ENCODE data around the gene FNTB.
A peak's percentile ranks its signal among the peaks of the same experiment; 100 is the strongest.

The FNTB gene, protein sequence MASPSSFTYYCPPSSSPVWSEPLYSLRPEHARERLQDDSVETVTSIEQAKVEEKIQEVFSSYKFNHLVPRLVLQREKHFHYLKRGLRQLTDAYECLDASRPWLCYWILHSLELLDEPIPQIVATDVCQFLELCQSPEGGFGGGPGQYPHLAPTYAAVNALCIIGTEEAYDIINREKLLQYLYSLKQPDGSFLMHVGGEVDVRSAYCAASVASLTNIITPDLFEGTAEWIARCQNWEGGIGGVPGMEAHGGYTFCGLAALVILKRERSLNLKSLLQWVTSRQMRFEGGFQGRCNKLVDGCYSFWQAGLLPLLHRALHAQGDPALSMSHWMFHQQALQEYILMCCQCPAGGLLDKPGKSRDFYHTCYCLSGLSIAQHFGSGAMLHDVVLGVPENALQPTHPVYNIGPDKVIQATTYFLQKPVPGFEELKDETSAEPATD

DNA sequence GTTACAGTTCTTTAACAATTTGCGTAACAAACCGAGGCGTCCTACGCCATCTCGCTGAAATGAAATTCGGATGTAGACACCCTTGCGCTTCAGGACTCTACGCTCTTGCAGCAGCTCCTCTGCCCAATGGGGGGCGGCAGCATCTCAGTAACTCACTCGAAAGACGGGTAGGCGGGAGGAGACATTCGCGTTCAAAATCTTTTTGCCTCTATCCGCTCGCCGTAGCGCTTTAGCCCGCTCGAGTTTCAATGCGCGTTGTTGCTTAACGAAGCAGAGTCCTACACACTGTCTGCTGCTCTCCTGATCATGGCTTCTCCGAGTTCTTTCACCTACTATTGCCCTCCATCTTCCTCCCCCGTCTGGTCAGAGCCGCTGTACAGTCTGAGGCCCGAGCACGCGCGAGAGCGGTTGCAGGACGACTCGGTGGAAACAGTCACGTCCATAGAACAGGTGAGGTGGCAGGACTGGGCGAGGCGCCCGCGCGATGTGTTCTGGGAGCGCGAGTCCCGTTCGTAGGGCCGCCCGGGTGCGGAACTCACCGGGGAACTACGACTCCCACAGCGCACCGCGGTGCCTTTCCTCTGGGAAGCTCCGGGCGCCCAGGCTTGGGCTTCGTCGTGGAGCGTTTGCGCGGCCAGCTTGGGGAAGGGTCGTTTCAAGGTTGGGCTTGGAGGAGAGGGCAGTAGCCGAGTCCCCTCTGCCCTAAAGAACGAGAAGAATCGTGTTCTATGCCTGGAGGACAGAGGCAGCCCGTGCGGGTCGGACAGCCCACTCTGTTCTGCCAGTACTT lies at the start of gene FNTB:
TSS of gene FNTB (plus strand) at position 248 of the 790 bp plus-strand sequence. CDS start at position 307, 59 bp downstream.
- peak; percentile 89 for DNase-seq (ENCODE audit: low read depth)

GRCh38 chr14:64937171-64937820 lies 49.4 kb upstream of the FNTB start:
- no peak for DNase-seq (ENCODE audit: low read depth)

DNA sequence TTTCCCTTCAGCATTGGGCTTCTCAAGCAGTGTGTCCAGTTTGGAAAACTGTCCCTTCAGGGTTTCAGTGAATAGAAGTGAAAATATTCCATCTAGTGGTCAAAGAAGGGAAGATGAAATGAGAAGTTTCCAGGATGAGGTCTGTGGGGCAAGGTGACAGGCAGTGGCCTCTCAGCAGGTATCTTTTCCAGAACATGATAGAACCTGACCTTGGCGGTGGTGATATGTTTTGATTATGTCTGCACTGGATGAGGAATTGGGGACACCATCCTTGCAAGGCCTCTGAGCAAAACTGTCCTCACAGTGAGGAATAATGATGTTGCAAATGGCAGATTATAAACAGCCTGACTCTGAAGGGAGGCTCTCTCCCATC lies 48.9 kb upstream of the FNTB start:
- no peak for DNase-seq (ENCODE audit: low read depth)

DNA sequence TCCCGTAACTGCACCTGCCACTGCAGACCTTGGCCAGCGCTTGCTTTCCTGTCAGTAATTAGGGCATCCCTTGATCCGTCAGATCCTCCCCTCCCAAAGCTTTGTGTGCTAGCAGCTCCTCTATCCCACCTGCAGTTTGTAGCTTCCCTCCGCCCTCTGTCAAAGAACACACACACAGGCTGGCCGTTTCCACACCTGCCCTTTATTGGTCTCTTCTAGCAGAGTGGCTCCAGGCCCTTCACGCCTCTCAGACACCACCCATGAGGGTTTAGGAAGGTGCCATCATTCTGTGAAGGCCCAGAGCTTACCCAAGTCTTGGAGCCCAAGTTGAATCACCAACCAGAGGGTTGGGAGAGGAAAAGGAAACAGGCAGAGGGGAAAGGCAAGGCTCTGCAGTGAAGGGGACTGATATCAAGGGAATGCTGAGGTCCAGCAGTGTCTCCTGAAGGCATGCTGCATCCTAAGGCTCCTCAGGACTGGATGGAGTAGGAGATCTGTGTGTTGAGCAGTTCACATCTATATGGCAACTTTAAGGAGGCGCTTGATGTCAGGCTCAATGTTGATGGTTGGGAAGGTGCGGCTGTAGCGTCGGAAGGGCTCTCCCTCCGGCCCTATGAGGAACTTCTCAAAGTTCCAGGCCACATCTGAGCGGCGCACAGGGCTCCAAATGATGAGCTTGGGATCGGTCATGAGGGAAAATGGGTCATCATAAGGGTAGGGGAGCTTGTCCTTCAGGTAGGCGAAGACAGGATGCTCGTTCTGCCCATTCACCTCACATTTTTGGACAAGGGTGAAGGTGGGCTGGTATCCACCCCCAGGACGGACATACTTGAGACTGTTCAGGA lies 47.5 kb upstream of the FNTB start:
- DNase-seq (ENCODE audit: low read depth), result no peak

DNA sequence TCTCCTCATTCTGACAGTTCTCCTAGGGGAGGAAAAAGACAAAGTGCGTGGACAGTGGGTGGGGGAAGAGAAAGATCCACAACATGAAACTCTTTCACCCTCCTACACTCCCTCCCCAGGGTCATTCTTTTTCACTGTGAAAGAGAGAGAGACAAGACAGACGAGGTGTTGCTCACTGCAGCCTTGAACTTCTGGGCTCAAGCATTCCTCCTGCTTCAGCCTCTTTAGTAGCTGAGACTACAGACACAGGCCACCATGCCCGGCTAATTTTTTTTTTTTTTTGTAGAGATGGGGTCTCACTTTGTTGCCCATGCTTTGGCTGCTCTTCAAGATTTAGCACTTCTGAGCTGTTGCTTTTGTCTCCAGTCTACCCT lies 46.9 kb upstream of the FNTB start:
- no peak for DNase-seq (ENCODE audit: low read depth)

GRCh38 chr14:64940336-64940910 lies 46.3 kb upstream of the FNTB start:
- no peak for DNase-seq (ENCODE audit: low read depth)

DNA sequence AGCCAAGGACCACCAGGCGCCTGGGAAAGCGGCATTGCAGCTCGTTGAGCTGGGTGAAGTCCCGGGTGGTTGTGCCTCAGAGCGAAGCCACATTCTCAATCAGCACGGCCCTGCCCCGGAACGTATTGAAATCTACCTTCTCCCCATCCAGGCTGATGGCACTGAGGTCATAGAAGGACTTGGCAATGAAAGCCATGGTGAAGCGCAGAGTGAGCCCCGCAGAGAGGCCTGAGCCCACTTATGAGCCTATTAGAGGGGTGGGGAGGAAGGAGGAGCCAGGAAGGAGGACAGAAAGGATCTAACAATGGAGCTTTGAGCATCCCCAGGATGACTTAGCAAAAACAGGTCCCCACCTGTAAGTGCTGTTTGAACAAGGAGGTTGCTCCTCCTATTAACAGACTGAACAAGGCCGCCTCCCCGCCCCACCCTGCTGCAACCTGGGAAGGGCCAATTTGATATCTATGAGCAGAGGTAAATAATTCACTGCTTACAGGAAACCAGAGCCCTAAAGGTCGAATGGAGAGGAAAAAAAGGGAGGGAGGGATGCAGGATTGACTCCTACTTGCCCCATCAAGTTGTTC lies 44.1 kb upstream of the FNTB start, which contains the start of gene GPX2:
TSS of gene GPX2 (minus strand) at position 215 of the 581 bp plus-strand sequence. CDS start at position 196, 19 bp downstream.
- no peak for DNase-seq (ENCODE audit: low read depth)

DNA sequence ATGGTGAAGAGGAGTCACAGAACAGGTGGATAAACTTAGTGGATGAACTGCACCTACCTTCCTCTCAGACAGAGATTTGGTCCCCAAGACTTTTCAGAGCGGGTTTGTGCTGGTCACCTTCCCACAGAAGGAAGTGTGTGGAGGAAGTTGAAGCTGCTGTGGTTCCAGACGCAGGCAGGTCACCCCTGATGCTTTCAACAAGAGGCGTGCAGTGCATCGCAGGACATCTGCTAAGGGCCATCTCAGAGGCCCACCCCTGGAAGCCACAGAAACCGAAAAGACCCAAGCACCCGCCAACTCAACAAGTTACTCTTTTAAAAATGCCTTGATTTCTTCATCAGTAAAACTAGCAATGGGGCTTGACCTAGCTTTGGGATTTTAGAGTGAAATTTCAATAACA lies 43.1 kb upstream of the FNTB start:
- DNase-seq (ENCODE audit: low read depth), result no peak

GRCh38 chr14:64944041-64944440 lies 42.7 kb upstream of the FNTB start:
- no peak for DNase-seq (ENCODE audit: low read depth)

DNA sequence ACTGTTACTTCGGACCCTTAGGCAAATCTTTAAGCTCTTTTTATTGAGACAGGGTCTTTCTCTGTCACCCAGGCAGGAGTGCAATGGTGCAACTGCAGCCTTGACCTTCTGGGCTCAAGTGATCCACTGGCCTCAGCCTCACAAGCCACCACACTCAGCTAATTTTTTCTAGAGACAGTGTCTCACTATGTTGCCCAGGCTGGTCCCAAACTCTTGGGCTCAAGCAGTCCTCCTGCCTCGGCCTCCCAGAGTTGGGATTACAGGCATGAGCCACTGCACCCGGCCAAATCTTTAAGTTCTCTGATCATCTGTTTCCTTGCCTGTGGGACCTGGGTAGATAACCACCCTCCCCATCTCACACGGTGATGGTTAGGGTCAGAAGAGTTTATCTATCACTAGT lies 41.8 kb upstream of the FNTB start:
- DNase-seq (ENCODE audit: low read depth), result no peak

- no peak for DNase-seq (ENCODE audit: low read depth)
Observed at GRCh38 chr14:64945431-64946178, 41.1 kb upstream of the FNTB start.

DNA sequence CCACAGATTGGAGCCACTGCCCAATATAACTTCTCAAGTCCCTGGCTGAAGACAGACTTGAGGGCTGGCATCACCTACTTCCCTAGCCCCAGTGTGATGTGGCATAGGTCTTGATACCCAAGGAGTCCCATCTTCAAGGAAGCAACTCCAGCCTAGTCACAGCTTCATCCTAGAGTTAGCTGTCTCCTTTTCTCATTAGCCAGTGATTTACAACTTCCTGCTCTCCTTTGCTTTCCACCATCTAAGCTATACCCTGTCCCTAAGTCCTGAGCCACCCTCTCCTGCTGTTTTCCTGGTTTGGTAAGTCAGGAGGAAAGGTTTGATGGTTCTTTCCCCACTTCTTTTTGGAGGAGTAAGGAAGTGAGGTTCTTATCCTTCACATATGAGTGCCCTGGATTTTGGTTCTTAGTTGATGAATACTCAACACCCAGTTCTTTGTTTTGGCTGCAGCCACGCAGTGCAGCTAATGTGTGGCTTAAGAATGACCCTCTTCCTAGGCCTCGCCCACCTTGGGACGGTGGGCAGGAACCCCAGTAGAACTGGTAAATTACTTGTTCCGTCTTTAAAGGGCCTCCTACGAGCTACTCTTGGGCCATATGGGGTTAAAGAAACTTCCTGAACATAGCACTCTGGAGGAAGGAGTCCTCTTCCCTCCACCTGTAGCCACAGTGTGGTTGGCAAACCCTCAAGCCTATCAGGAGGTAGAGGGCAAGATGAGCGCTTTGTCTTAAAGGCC lies 40.2 kb upstream of the FNTB start:
- no peak for DNase-seq (ENCODE audit: low read depth)

DNA sequence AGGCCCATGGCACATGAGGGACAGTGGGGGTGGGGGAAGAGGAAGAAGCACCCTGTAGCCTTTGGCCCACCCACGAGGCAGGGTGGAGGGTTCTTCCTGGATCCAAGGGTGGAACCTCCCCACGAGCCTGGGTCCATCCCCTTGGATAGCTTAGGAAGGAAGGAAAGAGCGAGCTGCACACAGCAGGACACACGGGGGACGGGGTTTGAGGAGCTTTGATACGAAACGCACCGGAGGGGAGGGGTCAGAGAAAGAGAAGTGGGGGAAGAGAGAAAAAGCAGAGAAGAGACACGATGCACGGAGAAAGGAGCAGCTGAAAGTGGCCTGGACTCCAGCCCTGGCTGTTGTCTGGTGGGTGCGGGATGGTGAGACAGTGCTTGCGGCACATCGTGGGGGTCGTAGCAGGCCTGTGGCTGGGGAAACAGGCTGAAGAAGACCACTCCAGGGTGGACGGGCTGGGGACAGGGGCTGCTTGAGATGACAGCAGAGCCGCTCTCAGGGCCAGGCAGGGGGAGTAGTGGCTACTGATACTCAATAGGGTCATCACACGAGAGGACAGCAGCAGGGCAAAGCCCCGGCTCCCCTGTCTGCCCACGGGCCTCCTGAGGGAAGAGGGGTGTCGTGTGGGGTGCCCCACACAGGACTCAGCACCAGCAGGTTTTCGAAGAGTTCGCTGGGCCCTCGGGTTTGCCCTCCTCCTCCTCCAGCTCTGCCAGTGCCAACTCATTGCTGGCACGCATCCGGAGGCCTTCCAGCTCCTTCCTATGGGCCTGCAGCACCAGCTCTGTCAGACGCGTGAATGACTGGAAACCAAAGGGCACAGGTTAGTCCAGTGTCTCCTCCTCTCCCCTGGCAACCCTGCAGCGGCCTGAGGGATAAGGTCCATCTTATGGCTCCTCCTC lies 38.7 kb upstream of the FNTB start:
- no peak for DNase-seq (ENCODE audit: low read depth)

DNA sequence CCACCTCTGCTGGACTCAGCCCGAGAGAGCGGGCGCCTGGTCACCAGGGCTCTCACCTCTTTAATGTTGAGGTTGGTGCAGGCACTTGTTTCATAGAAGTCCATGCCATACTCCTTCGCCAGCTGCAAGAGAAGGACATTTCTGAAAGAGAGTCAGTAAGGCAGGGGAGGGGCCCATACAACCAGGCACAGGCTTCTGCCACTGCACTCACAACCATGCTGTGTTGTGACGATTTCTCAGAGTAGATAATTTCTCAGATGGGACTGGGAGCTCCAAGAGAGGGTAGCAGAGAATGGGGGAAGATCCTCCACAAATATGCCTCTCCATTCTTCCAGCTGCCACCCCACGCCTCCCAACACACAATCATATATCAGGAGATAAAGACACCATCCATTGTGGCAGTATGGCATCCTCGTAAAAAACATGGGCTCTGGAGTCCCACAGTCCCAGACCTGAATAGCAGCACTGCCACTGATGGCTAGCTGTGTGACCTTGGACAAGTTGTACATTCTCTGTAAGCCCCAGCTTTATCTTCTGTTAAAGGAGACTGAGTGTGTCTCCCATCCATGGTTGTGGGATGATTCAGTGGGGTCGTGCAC lies 38.0 kb upstream of the FNTB start:
- no peak for DNase-seq (ENCODE audit: low read depth)

DNA sequence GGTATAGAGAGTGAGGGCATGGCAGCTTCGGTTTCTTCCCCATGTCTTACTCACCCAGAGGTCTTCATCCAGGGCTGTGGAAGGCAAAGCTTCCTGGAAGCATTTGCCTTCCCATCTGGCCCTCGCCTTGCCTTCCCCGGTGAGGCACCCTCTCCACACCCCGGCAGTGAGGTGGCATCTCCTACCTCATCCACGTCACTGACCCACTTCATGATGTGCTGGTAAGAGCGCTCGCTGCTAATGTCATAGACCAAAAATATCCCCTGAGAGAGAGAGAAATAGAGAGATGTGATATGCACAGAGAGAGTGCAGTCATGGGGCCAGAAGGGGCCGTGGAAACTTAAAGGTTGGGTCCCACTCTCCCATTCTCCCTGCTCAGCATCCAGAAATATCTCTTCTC lies 35.8 kb upstream of the FNTB start:
- DNase-seq (ENCODE audit: low read depth), result no peak

GRCh38 chr14:64951291-64951690 lies 35.4 kb upstream of the FNTB start:
- DNase-seq (ENCODE audit: low read depth), result no peak

DNA sequence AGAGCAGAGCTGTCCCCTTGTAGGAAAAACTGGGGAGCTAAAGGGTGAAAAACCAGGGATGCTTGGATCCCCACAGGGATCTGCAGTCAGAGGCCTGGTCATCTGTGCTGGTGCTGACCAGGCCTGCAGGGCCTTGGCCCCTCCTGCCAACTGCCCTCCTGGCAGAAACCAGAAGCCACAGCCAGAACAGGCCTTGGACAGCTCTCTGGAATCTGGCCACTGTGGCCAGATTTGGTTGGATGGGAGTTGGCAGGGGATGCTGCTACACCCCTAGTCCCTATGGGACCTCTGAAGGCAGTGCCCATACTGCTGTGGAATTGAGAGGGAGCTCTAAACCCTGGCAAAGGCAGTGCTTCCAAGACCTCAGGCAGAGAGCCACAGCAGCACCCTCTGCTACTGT lies 35.0 kb upstream of the FNTB start:
- DNase-seq (ENCODE audit: low read depth), result no peak

Measured in activated T-cell treated with anti-CD3 and anti-CD28 coated beads for 24 hours (primary cell).